SH-SY5Y (cell line): ENCODE measurements around the gene C19orf73.

ENCODE experiments used
- GATA2 ChIP-seq: IDR thresholded peaks from 2 replicates; pipeline ENCODE4 v1.6.1; 2011; ENCODE audit warnings: mild to moderate bottlenecking, low read depth, low read length
- GATA3 ChIP-seq: IDR thresholded peaks from 2 replicates; pipeline ENCODE4 v1.6.1; 2011; ENCODE audit warnings: low read depth, mild to moderate bottlenecking, low read length, moderate library complexity

The C19orf73 gene

GRCh38 chr19:49135686-49136085 is 16.7 kb upstream of the C19orf73 start:
- TF ChIP-seq GATA2 (no peak), GATA3 (no peak)

DNA sequence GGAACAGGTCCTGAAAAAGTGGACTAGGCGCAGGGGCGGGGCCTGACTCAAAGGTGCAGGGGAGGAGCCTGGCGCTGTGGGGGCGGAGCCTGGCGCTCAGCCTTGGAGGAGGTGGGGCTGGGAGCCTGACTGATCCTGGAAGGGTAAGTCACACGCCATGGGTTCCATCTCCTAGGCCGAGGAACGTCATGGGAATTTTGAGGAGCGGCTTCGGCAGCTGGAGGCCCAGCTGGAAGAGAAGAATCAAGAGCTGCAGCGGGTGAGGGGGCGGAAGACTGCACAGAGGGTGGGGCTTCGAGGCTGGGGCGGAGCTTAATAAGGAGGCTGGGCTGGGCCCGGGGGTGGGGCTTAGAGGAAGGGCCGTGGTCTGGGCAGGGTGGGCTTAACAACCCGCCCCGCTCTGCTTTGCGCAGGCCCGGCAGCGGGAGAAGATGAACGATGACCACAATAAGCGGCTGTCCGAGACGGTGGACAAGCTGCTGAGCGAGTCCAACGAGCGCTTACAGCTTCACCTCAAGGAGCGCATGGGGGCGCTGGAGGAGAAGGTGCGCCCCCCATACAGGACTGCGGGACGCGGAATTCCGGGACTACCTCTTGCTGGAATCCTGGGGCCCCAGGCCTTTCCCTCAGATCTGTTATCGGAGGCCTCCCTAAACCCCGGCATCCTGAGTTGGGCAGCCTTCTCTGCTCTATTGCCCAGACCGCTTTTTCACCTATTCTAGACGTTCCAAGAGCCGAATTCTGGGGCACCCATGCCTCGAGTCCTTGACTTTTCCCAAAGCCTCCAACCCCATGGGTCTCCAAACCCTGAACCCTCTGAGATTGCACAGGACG is 14.9 kb upstream of the C19orf73 start:
- TF ChIP-seq GATA2: no peak
- no peak for TF ChIP-seq GATA3

- TF ChIP-seq GATA2: no peak
- TF ChIP-seq GATA3: no peak
Observed at GRCh38 chr19:49132974-49133609, 14.1 kb upstream of the C19orf73 start.

DNA sequence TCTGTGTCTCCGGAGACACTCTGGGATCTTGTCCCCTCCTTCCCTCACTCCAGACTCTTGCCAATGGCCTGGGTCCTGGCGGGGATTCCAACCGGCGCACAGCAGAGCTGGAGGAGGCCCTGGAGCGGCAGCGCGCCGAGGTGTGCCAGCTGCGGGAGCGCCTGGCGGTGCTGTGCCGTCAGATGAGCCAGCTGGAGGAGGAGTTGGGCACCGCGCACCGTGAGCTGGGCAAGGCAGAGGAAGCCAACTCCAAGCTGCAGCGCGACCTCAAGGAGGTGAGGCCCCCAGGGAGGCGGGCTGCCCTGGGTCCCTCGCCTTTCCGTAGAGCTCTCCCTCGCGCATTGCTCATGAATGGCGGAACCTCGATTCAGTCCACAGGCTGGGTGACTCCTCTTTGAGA is 11.4 kb upstream of the C19orf73 start:
- TF ChIP-seq GATA3: no peak
- TF ChIP-seq GATA2: no peak

- no peak for TF ChIP-seq GATA3
- no peak for TF ChIP-seq GATA2
Observed at GRCh38 chr19:49129238-49129583, 10.3 kb upstream of the C19orf73 start.

- no peak for TF ChIP-seq GATA3
- no peak for TF ChIP-seq GATA2
Observed at GRCh38 chr19:49128545-49129237, 9.7 kb upstream of the C19orf73 start.

GRCh38 chr19:49127674-49128544 is 9.0 kb upstream of the C19orf73 start:
- TF ChIP-seq GATA3 (no peak), GATA2 (no peak)

- TF ChIP-seq GATA3: no peak
- no peak for TF ChIP-seq GATA2
Observed at GRCh38 chr19:49126575-49126974, 7.6 kb upstream of the C19orf73 start.

- TF ChIP-seq GATA2 (no peak), GATA3 (no peak)
Observed at GRCh38 chr19:49125025-49125731, 6.2 kb upstream of the C19orf73 start.

DNA sequence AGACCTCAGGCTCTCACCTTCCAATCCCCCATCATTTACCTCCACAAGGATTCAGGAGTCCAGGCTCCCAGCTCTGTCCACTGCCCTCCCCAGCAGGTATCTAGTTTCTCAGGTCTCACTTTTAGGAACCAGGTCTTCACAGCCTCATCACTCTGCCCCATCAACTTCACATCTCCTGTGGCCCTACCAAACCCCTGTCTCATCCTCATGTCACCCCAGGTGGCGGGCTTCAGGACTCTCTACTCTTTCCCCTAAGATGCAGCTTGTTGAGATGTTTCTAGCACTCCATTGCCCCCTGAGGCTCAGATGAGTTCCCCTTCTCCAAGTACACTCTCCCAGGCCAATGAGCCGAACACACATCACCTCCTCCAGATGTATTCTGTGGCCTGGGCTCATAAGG is 1.9 kb upstream of the C19orf73 start:
- TF ChIP-seq GATA3 (no peak), GATA2 (no peak)

- TF ChIP-seq GATA3: no peak
- TF ChIP-seq GATA2: no peak
Observed at GRCh38 chr19:49120325-49120683, 1.4 kb upstream of the C19orf73 start.

DNA sequence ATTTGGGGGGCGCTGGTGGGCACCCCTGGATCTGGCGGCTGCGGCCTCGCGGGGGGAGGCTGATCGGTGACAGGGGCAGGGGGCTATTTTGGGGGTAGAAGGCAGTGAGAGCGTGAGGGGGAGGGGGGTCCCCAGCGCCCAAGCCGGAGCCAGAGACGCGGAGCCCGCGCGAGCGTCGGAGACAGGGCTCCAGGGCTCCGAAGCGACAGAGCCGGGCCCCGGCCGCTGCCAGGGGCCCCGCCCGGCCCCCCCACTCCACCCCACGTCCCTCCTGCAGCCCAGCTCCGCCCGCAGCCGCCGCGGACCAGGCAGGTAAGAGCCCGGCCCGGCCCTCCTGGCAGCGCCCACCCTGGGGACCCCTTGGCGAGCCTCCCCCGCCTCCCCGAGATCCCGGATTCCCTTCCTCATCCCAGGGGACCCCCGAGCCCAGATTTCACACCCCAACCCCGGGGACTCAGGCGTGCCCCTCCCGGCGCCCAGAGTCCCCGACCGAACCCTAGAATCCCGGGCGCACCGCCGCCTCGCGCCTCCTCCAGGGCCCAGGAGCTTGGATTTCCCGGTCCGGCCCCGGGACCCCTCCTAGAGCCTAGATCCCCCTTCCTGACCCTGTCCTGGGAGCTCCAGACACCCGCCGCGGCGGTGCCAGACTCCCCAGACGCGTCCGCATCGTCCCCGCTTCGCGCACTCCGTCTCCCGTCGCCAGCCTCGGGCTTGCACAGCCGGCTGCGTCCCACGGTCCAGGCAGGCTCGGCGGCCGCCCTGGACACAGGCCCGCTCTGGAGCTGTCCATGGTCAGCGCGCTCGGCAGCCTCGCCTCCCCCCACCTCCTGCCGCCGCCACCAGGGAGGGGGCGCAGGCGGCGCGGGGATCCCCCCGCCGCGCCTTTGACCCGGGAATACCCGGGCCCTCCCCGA is 725 bp upstream of the C19orf73 start, which contains the start of gene PPFIA3:
Gene PPFIA3, plus strand, starts transcription at position 134 of the 914 bp plus-strand sequence. CDS start 8,330 bp downstream, outside the sequence.
- TF ChIP-seq GATA2: no peak
- TF ChIP-seq GATA3: no peak
